Kidney (tissue), 14 donors: ENCODE data around the gene PHKA2. TPM values are rescaled to one million over a fixed set of nuclear protein-coding genes. Genes with fewer than 3 reads are reported as not detected.
A peak's percentile ranks its signal among the peaks of the same experiment; 100 is the strongest.

Experiments
- DNase-seq, 5 donors: peaks; one replicate each; pipeline ENCODE4 v3.0.0-alpha.2; 2013 to 2020
- FAIRE-seq: peaks from 2 replicates; lab custom pipeline; 2012; peaks lifted over from hg19 to GRCh38; lab: Jason Lieb, UNC
- H3K27ac ChIP-seq, 2 donors: one replicate each; pipeline ENCODE4 v1.7.0; 2013; ENCODE audit warnings: low read depth in 2 of 2, low read length in 2 of 2, inconsistent platforms in 1 of 2
- H3K27me3 ChIP-seq: one replicate; pipeline ENCODE4 v1.7.1; 2013; ENCODE audit warnings: low read length, inconsistent platforms; ENCODE audit not compliant: control insufficient read depth, insufficient read depth
- H3K36me3 ChIP-seq, 3 donors: one replicate each; pipeline versions ENCODE4 v1.7.0 to v1.7.1; 2013; ENCODE audit warnings: low read length in 3 of 3, control low read depth in 1 of 3, inconsistent platforms in 1 of 3; ENCODE audit not compliant: insufficient read depth in 3 of 3, control insufficient read depth in 2 of 3
- H3K4me1 ChIP-seq, 3 donors: one replicate each; pipeline versions ENCODE4 v1.7.0 to v1.7.1; 2013; ENCODE audit warnings: low read length in 3 of 3, inconsistent platforms in 1 of 3, low read depth in 1 of 3; ENCODE audit not compliant: control insufficient read depth in 2 of 3, insufficient read depth in 2 of 3
- H3K4me3 ChIP-seq, 3 donors: one replicate each; pipeline versions ENCODE4 v1.7.0 to v1.8.1; 2013; ENCODE audit warnings: low read length in 3 of 3, control low read depth in 1 of 3, inconsistent platforms in 1 of 3
- H3K9ac ChIP-seq, 3 donors: one replicate each; pipeline versions ENCODE4 v1.7.0 to v1.7.1; 2013; ENCODE audit warnings: low read length in 3 of 3, control low read depth in 1 of 3, inconsistent platforms in 1 of 3
- H3K9me3 ChIP-seq, 3 donors: one replicate each; pipeline versions ENCODE4 v1.7.0 to v1.7.1; 2013; ENCODE audit warnings: low read length in 3 of 3, control low read depth in 1 of 3, inconsistent platforms in 1 of 3; ENCODE audit not compliant: control insufficient read depth in 2 of 3, insufficient read depth in 1 of 3
- intact Hi-C: fragments of 100-400 bp; cut with DNase I; formaldehyde crosslinking; loops from one replicate; pipeline ENCODE4 v1.11.1; 2022
- polyA plus RNA-seq: library from polyadenylated mRNA; stranded (reverse); fragments of 350-450 nt; fragmentation: Illumina TruSeq; extraction: RNeasy Lipid Tissue Mini Kit (QIAGEN cat#74804); gene quantifications from one replicate; pipeline ENCODE4 v1.2.3, GENCODE V29; 2014; ENCODE audit warnings: low read depth, low replicate concordance; ENCODE audit not compliant: insufficient read depth
- total RNA-seq: library from RNA; stranded (reverse); fragmentation: NEBNext Ultra II Directional; extraction: Animal tissue kit (Norgen Biotek cat#: 25700); gene quantifications from one replicate; pipeline ENCODE4 v1.2.1, GENCODE V29; 2021
- TF ChIP-seq, protein P1 (sequence below): IDR thresholded peaks from 3 replicates; pipeline ENCODE4 v1.5.1; 2012; ENCODE audit warnings: mild to moderate bottlenecking, moderate library complexity, borderline replicate concordance; ENCODE audit not compliant: insufficient read depth; ENCODE audit errors: extremely low read depth
- donor health status: control.
- donor health status: control.
- donor health status: control.
- donor health status: control.
- donor health status: control.
- donor health status: DM: yes; HTN: yes; CAD: no.
- donor health status: Normal renal cell carcinoma (clear cell type).

The PHKA2 gene
- total and polyA plus RNA-seq, 2 donors from 2014 or later = 14.7 to 26.3 TPM

DNA sequence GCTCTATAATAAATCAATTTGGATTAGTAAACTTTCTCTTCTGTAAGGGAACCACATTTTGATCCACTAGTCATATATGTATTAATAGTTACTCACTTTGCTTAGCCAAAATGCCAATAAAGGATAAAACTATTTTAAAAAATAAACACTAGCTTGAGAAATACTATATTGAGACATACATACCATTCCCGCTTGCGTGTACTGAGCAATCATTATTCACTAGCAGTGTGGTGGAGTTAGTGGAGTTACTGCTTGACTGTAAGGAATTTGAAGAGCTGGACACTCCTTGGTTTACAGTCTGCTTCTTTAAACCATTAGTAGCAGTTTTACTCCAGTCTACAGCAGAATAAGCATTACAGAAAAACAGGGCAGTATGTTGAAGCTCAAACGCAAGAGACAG is 10.8 kb upstream of the PHKA2 start:
- H3K9me3 ChIP-seq = no peaks in the 10 kb centered on the region
- no peaks in the 10 kb centered on the region for H3K4me1 ChIP-seq
- DNase-seq (no peak), FAIRE-seq (no peak)
- H3K4me3 ChIP-seq = no peak overlapping the region
- H3K36me3 ChIP-seq = no peaks in the 10 kb centered on the region
- intact Hi-C loops = no loop called here
- no peak overlapping the region for H3K27ac ChIP-seq
- H3K9ac ChIP-seq = no peak overlapping the region
- peaks cover 2% of the 10 kb centered on the region for H3K27me3 ChIP-seq
- TF ChIP-seq, protein P1, sequence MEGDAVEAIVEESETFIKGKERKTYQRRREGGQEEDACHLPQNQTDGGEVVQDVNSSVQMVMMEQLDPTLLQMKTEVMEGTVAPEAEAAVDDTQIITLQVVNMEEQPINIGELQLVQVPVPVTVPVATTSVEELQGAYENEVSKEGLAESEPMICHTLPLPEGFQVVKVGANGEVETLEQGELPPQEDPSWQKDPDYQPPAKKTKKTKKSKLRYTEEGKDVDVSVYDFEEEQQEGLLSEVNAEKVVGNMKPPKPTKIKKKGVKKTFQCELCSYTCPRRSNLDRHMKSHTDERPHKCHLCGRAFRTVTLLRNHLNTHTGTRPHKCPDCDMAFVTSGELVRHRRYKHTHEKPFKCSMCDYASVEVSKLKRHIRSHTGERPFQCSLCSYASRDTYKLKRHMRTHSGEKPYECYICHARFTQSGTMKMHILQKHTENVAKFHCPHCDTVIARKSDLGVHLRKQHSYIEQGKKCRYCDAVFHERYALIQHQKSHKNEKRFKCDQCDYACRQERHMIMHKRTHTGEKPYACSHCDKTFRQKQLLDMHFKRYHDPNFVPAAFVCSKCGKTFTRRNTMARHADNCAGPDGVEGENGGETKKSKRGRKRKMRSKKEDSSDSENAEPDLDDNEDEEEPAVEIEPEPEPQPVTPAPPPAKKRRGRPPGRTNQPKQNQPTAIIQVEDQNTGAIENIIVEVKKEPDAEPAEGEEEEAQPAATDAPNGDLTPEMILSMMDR = no peak

DNA sequence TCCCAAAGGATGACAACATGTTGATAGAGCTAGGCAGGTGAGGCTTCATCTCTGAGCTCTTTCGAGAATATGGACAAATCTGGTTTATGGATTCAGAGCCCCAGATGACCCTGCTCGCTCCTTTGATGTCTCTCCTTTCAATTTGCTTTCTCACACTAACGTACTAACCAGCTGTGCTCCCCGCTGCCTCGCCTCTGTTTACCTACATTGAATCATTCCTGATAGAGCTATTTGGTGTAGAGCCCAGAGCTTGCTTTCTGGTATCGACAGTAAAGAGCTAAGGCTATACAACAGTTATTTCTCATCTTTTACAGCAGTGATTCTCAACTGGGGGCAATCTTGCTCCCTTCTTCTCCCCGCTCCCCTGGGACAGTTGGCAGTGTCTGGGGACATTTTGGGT is 8.9 kb upstream of the PHKA2 start:
- Histone ChIP-seq H3K9ac (no peak overlapping the region), H3K27me3 (peaks cover 5% of the 10 kb centered on the region), H3K4me3 (no peak overlapping the region), H3K27ac (no peak overlapping the region), H3K36me3 (no peaks in the 10 kb centered on the region), H3K4me1 (no peaks in the 10 kb centered on the region), H3K9me3 (no peaks in the 10 kb centered on the region)
- intact Hi-C loops = no loop called here
- DNase-seq = no peak
- FAIRE-seq = no peak
- TF ChIP-seq, protein P1 = no peak

DNA sequence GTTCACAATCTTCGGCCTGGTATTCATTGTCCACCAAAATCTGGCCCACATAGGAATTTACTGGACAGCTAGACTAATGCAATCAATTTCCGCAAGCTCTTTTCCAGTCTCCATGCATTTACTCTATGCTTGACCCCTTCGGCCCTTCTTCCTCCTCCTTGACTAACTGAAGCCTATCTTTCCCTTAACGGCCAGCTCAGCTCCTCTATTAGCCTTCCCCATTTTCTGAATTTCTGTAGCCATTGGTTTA is 1.2 kb upstream of the PHKA2 start:
- FAIRE-seq = no peak
- peak overlapping the region in 1 of 2 donors; percentile 86 for H3K27ac ChIP-seq
- intact Hi-C loops = no loop called here

More for the DNA sequence above, 1.2 kb upstream of the PHKA2 start:
- H3K9me3 ChIP-seq = no peaks in the 10 kb centered on the region
- TF ChIP-seq, protein P1 = no peak
- DNase-seq = no peak
- peak overlapping the region; percentile 11 to 65 (median 44) for H3K9ac ChIP-seq
- peaks cover 3% of the 10 kb centered on the region for H3K27me3 ChIP-seq
- no peaks in the 10 kb centered on the region for H3K36me3 ChIP-seq
- H3K4me3 ChIP-seq = peak overlapping the region; percentile 61 to 82 (median 70)
- H3K4me1 ChIP-seq = peaks cover 0 to 6% (median 6%) of the 10 kb centered on the region in 3 donors
